Measurements from ENCODE around the gene IL24. TPM values are rescaled to one million over a fixed set of nuclear protein-coding genes. Genes with fewer than 3 reads are reported as not detected.

Gene IL24
- total and polyA plus RNA-seq, 10 of the 15 experiments (the other 5 are each of a cell fraction or from before 2014, with no cell fraction given): 0.05 to 19.8 (median 0.35) TPM; not detected in 1

GRCh38 chr1:206896261-206896660 is 982 bp upstream of the IL24 start:
- no peaks in the 10 kb centered on the region for H3K79me2 ChIP-seq (ENCODE audit: control insufficient read depth, insufficient read depth, low read length)
- no peaks in the 10 kb centered on the region for H3K36me3 ChIP-seq (ENCODE audit: control insufficient read depth in 2 of 2, insufficient read depth in 2 of 2, low read length in 1 of 2)
- no peak for TF ChIP-seq ZNF24 (IDR thresholded peaks at IDR 0.05)
- no peak for TF ChIP-seq MEF2A (IDR thresholded peaks at IDR 0.05; ENCODE audit: insufficient read depth, low read depth, low read length)
- TF ChIP-seq SREBF2 (IDR thresholded peaks at IDR 0.05; ENCODE audit: low read length): no peak
- TF ChIP-seq IRF5 (IDR thresholded peaks at IDR 0.05; ENCODE audit: borderline replicate concordance): no peak
- no peak for TF ChIP-seq BRCA1 (IDR thresholded peaks at IDR 0.05; ENCODE audit: low read depth, low read length)
- TF ChIP-seq POLR2A (IDR thresholded peaks at IDR 0.05; ENCODE audit: low read depth, low read length): no peak
- TF ChIP-seq YY1 (IDR thresholded peaks at IDR 0.05; ENCODE audit: low read depth, low read length): no peak
- TF ChIP-seq MXI1 (IDR thresholded peaks at IDR 0.05; ENCODE audit: low read depth, low read length): no peak
- no peak for TF ChIP-seq ZNF592 (IDR thresholded peaks at IDR 0.05)
- TF ChIP-seq NFYB (IDR thresholded peaks at IDR 0.05; ENCODE audit: insufficient read depth, low read depth, low read length): no peak
- no peak for TF ChIP-seq IRF4 (IDR thresholded peaks at IDR 0.05; ENCODE audit: low read depth, low read length)
- TF ChIP-seq HDAC2 (IDR thresholded peaks at IDR 0.05): no peak
- no peak for TF ChIP-seq PAX5 (IDR thresholded peaks at IDR 0.05; ENCODE audit: borderline replicate concordance, low read depth, low read length)
- TF ChIP-seq BCL3 (IDR thresholded peaks at IDR 0.05; ENCODE audit: borderline replicate concordance, insufficient read depth, low read depth, low read length, poor library complexity, severe bottlenecking): no peak
- TF ChIP-seq FOS (IDR thresholded peaks at IDR 0.05; ENCODE audit: borderline replicate concordance, extremely low read depth, insufficient read length): no peak
- no peak for FAIRE-seq
- CTCF ChIA-PET: interaction anchor here (0.8 to 3.2 kb wide), 8 partner anchors 10 to 162 kb away, joined by 3 to 14 read pairs (median 4); partner anchors contain the start of gene IL20
- SMC1A ChIA-PET (ENCODE audit: uncharacterized antibody, unreplicated experiment): interaction anchor here (0.8 to 1.6 kb wide), 5 partner anchors 8 to 87 kb away, joined by 3 to 6 read pairs (median 3); no protein-coding TSS in a partner anchor
- no peak for ATAC-seq
- H3K4me2 ChIP-seq (ENCODE audit: control insufficient read depth, insufficient read depth): no peak overlapping the region
- RAD21 ChIA-PET (ENCODE audit: unreplicated experiment): interaction anchor here (1.3 kb wide), 1 partner anchor 16 kb away, joined by 3 read pairs; no protein-coding TSS in a partner anchor
- BruUV-seq (replicated peaks): no TSS peak
- H3K27me3 ChIP-seq (replicated peaks in 1 of 2; ENCODE audit: control insufficient read depth in 2 of 2, insufficient read depth in 2 of 2, low read length in 1 of 2): no peaks in the 10 kb centered on the region
- no peak overlapping the region for H3K27ac ChIP-seq (ENCODE audit: control insufficient read depth, insufficient read depth)
- H3K9me3 ChIP-seq (replicated peaks; ENCODE audit: control insufficient read depth, insufficient read depth, low read length): no peaks in the 10 kb centered on the region
- in situ Hi-C loops (cut with MboI): no loop called here
- no peaks in the 10 kb centered on the region for H4K20me1 ChIP-seq (ENCODE audit: control insufficient read depth, insufficient read depth)
- no peaks in the 10 kb centered on the region for H3K4me1 ChIP-seq (ENCODE audit: control insufficient read depth, insufficient read depth, low read length)
- DNase-seq (ENCODE audit: low read depth, low spot score): no peak
- no peak overlapping the region for H2AFZ ChIP-seq (ENCODE audit: control insufficient read depth, low read depth, low read length)
- no peak overlapping the region for H3K4me3 ChIP-seq
- intact Hi-C loops (cut with micrococcal nuclease; ENCODE audit: unreplicated experiment): no loop called here
- H3K9ac ChIP-seq (ENCODE audit: control insufficient read depth, insufficient read depth, low read length): no peak overlapping the region
- 87% methylated on average over 3 of the region's 3 CpGs for WGBS (ENCODE audit: insufficient coverage, insufficient replicate concordance, low lambda C conversion rate, missing lambda C conversion rate)
- POLR2A ChIA-PET: no interaction called here
